Measurements from ENCODE around the gene WDR4. TPM values are rescaled to one million over a fixed set of nuclear protein-coding genes. Genes with fewer than 3 reads are reported as not detected.
"Not testable (repeated sequence)": the region's sequence is repeated elsewhere in the genome, so short reads cannot be mapped to it uniquely, and the experiment has no call there.

WDR4 gene
- total and polyA plus RNA-seq, 2 of the 4 experiments (the other 2 are of a cell fraction) = 11.3 to 20.8 TPM

- BruUV-seq (replicated peaks) = no TSS peak
- Histone ChIP-seq H2BK20ac (ENCODE audit: low read depth, low read length) (no peak overlapping the region), H2AK5ac (ENCODE audit: low read depth, low read length) (no peak overlapping the region), H3K27ac (ENCODE audit: insufficient read depth, low read length) (no peak overlapping the region), H3K18ac (ENCODE audit: low read depth, low read length) (no peak overlapping the region), H2BK120ac (ENCODE audit: low read depth, low read length) (no peak overlapping the region), H4K91ac (ENCODE audit: insufficient read depth, low read depth, low read length) (no peak overlapping the region), H3K4me1 (ENCODE audit: control insufficient read depth, insufficient read depth, low read length) (no peaks in the 10 kb centered on the region), H3K27me3 (ENCODE audit: control insufficient read depth, insufficient read depth, low read length) (peaks cover 30% of the 10 kb centered on the region), H3K9me1 (ENCODE audit: insufficient read depth, low read length) (peaks cover 3% of the 10 kb centered on the region; the same call in 1 of the 2 replicates), H2BK5ac (ENCODE audit: low read depth, low read length, poor library complexity, severe bottlenecking) (no peak overlapping the region), H2BK15ac (ENCODE audit: low read depth, low read length) (no peak overlapping the region), H3K4ac (ENCODE audit: low read depth, low read length) (no peak overlapping the region), H4K20me1 (ENCODE audit: insufficient read depth, low read length) (no peaks in the 10 kb centered on the region), H3K4me3 (ENCODE audit: insufficient read depth, low read depth, low read length) (no peak overlapping the region), H3K79me1 (ENCODE audit: low read depth in 1 of 2, low read length in 2 of 2) (no peaks in the 10 kb centered on the region), H2AK9ac (replicated peaks; ENCODE audit: low read depth, low read length, poor library complexity) (no peak overlapping the region), H3K14ac (replicated peaks; ENCODE audit: low read depth, low read length) (no peak overlapping the region), H3K23ac (ENCODE audit: low read depth, low read length) (no peak overlapping the region), H3K56ac (ENCODE audit: extremely low read depth, insufficient read depth, low read length) (no peak overlapping the region), H4K5ac (ENCODE audit: low read depth, low read length) (no peak overlapping the region), H3K36me3 (ENCODE audit: control insufficient read depth, insufficient read depth, low read length) (no peaks in the 10 kb centered on the region), H3K9me3 (ENCODE audit: control insufficient read depth, insufficient read depth, low read length) (no peaks in the 10 kb centered on the region), H3K4me2 (ENCODE audit: low read depth, low read length) (no peak overlapping the region), H2AFZ (replicated peaks; ENCODE audit: low read length, poor library complexity) (no peak overlapping the region), H3K9ac (ENCODE audit: low read depth, low read length) (no peak overlapping the region), H4K8ac (ENCODE audit: low read depth in 2 of 2, low read length in 2 of 2) (no peak overlapping the region)
- ChIA-PET CTCF (no interaction called here), POLR2A (ENCODE audit: unreplicated experiment) (no interaction called here)
- no CpG with 5 or more reads among the region's 14 CpGs for WGBS, 2 experiments (ENCODE audit: extremely low coverage in 2 of 2, insufficient read length in 1 of 2)
- intact Hi-C loops (cut with micrococcal nuclease) (no loop called here), in situ Hi-C loops (cut with MboI; ENCODE audit: low sequenced_read_pairs) (no loop called here), dilution Hi-C loops (cut with HindIII; ENCODE audit: low sequenced_read_pairs, unreplicated experiment) (no loop called here)
- DNase-seq = no peak
- no peak for ATAC-seq (ENCODE audit: low read depth)
- TF ChIP-seq MAZ (IDR thresholded peaks at IDR 0.05; ENCODE audit: borderline replicate concordance, low read depth, low read length) = no peak
- no peak for TF ChIP-seq FOS (IDR thresholded peaks at IDR 0.05; ENCODE audit: low read depth, low read length)
- no peak for TF ChIP-seq BHLHE40 (IDR thresholded peaks at IDR 0.05; ENCODE audit: low read depth, low read length)
- no peak for TF ChIP-seq MAFK (IDR thresholded peaks at IDR 0.05; ENCODE audit: low read depth, low read length)
- TF ChIP-seq NFE2L2 (IDR thresholded peaks at IDR 0.05; ENCODE audit: low read depth, low read length) = no peak
- TF ChIP-seq CHD1 (IDR thresholded peaks at IDR 0.05; ENCODE audit: low read depth, low read length) = no peak
- no peak for TF ChIP-seq RAD21 (IDR thresholded peaks at IDR 0.05; ENCODE audit: low read length)
- no peak for TF ChIP-seq RCOR1 (IDR thresholded peaks at IDR 0.05; ENCODE audit: insufficient replicate concordance, low read length)
Observed at GRCh38 chr21:42806509-42807140, 72.7 kb downstream of the WDR4 start.

GRCh38 chr21:42801616-42802015 is 77.7 kb downstream of the WDR4 start:
- H3K56ac ChIP-seq (ENCODE audit: extremely low read depth, insufficient read depth, low read length); H3K18ac ChIP-seq (ENCODE audit: low read depth, low read length); H3K9ac ChIP-seq (ENCODE audit: low read depth, low read length); H3K9me1 ChIP-seq (ENCODE audit: insufficient read depth, low read length); H3K27ac ChIP-seq (ENCODE audit: insufficient read depth, low read length); H3K4me3 ChIP-seq (ENCODE audit: insufficient read depth, low read depth, low read length); H4K8ac ChIP-seq (ENCODE audit: low read depth in 2 of 2, low read length in 2 of 2); H2AFZ ChIP-seq (replicated peaks; ENCODE audit: low read length, poor library complexity); H3K79me1 ChIP-seq (ENCODE audit: low read depth in 1 of 2, low read length in 2 of 2); DNase-seq; dilution Hi-C loops (cut with HindIII; ENCODE audit: low sequenced_read_pairs, unreplicated experiment); H2BK5ac ChIP-seq (ENCODE audit: low read depth, low read length, poor library complexity, severe bottlenecking); ATAC-seq (ENCODE audit: low read depth); H3K4me1 ChIP-seq (ENCODE audit: control insufficient read depth, insufficient read depth, low read length); H2AK9ac ChIP-seq (replicated peaks; ENCODE audit: low read depth, low read length, poor library complexity); H3K4me2 ChIP-seq (ENCODE audit: low read depth, low read length); H2BK120ac ChIP-seq (ENCODE audit: low read depth, low read length); CTCF ChIA-PET; BruUV-seq (replicated peaks); H3K4ac ChIP-seq (ENCODE audit: low read depth, low read length); H4K91ac ChIP-seq (ENCODE audit: insufficient read depth, low read depth, low read length); H4K20me1 ChIP-seq (ENCODE audit: insufficient read depth, low read length); H3K36me3 ChIP-seq (ENCODE audit: control insufficient read depth, insufficient read depth, low read length); H2AK5ac ChIP-seq (ENCODE audit: low read depth, low read length); H3K9me3 ChIP-seq (ENCODE audit: control insufficient read depth, insufficient read depth, low read length); H4K5ac ChIP-seq (ENCODE audit: low read depth, low read length); POLR2A ChIA-PET (ENCODE audit: unreplicated experiment); H3K14ac ChIP-seq (replicated peaks; ENCODE audit: low read depth, low read length); in situ Hi-C loops (cut with MboI; ENCODE audit: low sequenced_read_pairs); H2BK15ac ChIP-seq (ENCODE audit: low read depth, low read length); H2BK20ac ChIP-seq (ENCODE audit: low read depth, low read length); H3K23ac ChIP-seq (ENCODE audit: low read depth, low read length); intact Hi-C loops (cut with micrococcal nuclease): not testable (repeated sequence)
- peaks cover 10% of the 10 kb centered on the region for H3K27me3 ChIP-seq (ENCODE audit: control insufficient read depth, insufficient read depth, low read length)
- 80% methylated on average over 1 of the region's 6 CpGs; no CpG with 5 or more reads in 1 of the 2 experiments for WGBS, 2 experiments (ENCODE audit: extremely low coverage in 2 of 2, insufficient read length in 1 of 2)
